Activated CD8-positive, alpha-beta memory T cell treated with anti-CD3 and anti-CD28 coated beads, Interleukin-2, amount 50 U/mL, for 4 hours (primary cell): ENCODE measurements around the gene WDFY4.

Source experiments
- DNase-seq: peaks from one replicate; pipeline ENCODE4 v3.0.0-alpha.2; 2020

Gene WDFY4

DNA sequence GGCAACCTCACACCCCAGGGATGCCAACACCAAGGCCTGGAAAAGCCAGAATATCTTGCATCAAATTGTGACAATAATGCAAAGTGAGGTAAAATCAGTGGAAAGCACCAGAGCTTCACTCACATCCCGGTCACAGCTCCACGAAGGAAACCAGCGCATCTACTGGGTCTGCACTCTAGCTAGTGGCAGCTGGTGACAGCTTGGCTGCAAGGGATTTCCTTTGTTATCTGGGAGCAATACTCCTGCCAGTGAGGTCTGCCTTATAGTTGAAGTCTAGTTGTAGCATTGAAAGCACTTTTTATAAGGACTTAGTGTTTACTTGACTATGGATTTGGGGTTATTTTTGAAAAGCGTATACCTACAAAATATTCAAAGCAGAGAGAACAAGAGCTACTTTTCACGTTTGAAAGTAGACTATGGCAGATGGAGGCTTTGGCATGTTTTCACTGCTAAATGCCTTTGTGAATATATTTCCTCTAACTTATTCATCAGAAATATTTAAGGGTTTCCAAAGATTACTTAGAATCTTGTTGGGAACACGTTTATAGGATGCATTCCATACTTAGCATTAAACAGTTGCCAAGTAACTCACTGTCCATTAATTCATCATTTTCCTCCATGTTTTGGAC is 26.1 kb downstream of the WDFY4 start:
- no peak for DNase-seq

DNA sequence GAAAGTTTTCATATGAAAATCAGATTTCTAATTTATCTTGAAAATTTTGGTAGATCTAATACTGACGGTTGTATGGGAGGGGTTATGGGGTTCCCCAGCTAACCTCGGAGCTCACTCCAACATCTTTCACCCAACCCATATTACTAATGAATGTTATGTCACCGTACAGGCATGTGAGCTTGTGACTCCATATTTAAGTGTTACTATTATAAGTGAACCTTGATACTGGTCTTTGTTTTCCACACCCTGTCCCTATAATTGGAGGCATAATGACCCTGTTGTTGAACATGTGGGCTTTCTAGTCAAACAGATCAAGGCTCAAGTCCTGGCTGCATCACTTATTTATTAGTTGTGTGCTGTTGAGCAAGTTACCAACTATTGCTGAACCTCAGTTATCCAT is 27.2 kb downstream of the WDFY4 start:
- DNase-seq, result no peak

DNA sequence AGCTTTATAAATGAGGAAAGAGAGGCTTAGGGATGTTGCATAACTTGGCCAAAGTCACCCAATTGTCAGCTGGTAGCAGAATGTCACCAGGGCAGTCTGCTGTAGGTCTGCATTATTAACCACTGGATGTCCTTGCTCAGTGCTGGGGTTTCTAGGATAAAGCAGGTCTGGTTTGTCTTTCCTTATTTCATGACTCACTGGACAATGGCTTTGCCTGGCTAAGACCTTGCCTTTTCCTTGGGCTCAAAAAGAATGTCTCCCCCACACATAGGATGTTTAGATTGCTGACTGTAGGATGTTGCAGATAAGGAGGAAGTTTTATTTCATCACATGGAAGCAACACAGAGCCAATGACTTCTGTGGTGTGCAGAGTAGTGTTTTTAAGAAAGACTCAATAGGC is 29.4 kb downstream of the WDFY4 start:
- DNase-seq, result no peak

DNA sequence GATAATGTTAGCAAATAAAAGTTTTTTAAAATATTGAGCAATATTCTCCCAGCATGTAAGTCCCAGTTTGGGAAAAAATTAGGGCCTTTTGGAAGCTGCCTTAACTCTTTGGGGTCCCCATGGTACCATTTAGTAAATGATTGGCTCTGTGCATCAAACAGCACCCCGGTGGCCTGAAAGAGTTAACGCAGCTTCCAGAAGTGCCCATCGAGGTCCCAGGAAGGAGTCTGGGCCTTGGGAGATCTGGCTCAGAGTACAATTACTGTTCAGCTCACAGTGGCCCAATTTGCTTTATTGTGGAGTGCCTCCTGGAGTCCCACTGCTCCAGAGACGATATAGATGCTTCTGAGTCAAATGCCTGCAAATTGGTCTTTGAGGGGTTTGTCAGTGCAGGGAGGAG is 31.7 kb downstream of the WDFY4 start:
- no peak for DNase-seq

DNA sequence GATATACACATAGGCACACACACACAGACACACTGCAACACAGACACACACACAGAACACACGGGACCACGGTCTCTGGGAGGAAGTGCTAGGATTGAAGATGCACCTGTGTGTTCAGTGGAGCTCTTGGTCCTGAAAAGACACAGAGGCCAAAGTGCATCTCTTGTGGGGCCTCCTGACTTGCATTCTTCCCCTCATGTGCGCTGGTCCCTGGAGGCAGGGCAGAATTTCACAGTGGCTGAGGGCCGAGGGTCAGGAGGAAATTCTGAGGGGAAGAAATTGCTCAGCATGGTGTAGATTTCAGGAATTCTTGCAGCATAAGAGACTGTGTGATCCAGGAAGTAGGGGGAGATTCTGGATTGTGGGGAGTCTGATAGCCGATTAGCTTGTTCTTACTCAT is 35.9 kb downstream of the WDFY4 start:
- no peak for DNase-seq

DNA sequence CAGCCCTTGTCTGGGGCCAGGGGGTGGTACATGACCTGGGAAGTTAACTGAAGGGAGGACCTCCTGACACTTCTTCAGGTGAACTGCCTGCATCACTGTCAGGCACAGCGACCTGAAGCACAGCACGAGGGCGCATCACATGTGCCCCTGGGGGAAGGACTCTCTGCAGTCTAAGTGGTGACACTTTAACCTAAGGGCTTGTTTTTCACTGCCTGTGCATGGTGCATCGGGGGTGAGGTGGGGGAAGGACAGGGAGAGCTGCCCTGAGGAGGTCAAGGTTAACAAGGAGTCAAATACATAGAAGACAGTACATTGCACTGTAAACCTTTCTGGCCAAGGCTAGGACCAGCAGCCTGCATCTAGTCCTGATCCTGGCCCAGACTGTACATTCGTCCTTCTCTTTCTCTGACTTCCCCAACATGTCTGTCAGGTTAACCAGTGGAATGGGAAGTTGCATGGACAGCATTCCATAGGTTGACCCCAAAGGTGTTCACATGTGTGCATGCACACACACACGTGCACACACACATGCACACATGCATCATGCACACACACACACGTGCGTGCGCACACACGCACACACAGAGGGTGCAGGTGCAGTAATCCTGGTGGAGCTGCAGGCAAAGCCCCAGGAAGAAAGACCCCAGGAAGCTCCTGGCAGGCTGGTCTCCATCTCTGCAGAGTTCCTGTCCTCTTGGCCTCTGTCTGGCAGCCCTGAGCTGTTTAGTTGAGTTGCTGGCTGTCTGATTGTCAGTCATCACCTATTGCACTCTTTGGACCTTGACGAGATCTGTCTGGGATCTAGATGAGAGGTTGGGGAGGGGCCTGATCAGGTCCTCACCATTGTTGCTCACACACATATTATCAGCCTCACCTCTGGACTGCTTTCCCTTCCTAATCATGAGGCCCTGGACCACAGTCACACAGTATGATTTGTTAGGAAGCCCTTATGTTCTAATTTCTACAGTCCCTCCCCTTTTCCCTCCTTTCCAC is 37.8 kb downstream of the WDFY4 start:
- no peak for DNase-seq

DNA sequence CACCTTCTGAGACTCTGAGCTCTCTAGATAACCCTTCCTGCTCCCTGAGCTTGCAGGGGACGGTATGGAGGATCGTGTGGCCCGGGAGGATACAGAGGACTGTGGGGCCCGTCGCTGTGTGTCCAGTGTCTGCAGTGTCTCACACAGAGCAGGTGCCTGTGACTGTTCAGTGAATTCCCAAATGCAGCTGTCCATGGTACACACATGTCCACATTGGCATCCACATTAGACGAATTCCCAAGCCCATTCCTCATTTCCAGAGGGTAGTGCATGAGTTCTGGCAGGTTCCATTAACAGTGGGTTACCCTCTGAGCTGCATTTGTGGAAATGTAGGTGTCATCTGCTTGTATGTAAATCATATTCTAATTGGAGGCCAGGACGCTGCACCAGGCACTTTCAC is 39.5 kb downstream of the WDFY4 start:
- DNase-seq, result no peak

DNA sequence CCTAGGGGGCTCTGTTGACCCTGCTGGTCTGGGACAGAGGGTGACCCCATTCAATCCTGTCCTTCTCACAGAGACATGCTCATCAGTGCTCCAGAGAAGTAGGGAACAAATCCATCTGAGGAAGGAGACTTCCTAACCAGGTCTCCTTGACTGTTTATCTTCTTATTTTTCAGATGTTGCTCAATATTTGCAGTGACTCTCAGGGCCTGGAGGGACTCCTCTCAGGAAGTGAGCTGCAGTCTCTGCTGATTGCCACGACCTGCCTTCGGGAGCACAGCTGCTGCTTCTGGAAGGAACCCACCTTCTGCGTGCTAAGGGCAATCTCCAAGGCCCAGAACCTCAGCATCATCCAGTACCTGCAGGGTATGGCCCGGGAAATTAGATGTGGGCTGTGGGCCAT is 41.0 kb downstream of the WDFY4 start:
- no peak for DNase-seq

DNA sequence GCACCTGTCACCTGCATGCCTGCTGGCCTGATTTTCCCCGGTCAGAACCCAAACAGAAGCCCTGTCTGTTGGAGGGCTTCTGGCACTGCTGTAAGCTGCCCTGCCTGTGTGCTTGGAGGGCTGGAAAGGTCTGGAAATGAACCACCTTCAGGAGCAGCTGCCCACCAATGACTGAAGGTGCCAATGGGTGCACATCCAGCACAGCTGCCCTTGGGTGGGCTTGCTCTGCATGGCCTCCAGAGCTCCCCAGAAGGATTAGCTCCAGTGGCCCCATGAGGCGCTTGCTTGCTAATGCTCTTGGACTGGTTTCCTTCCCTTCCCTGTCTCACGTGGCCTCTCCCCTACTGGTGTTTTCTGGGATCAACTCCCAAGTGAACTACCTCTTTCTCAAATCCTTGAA is 43.2 kb downstream of the WDFY4 start:
- DNase-seq, result no peak

DNA sequence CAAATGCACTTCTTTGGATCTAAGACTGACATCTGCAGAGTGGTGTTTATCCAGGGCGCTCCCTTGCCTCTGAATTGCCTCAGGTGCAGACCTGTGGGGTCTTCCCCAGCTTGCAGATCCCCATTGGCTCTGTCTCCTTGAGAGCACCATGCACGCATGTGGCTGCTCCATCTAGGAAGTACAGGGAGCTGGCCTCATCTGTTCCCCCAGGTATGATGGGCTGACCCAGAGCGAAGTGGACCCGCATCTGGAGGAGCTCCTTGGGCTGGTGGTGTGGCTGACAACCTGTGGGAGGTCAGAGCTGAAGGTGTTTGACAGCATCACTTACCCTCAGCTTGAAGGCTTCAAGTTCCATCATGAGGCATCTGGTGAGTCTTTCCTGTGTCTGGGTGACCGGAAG is 44.5 kb downstream of the WDFY4 start:
- no peak for DNase-seq

DNA sequence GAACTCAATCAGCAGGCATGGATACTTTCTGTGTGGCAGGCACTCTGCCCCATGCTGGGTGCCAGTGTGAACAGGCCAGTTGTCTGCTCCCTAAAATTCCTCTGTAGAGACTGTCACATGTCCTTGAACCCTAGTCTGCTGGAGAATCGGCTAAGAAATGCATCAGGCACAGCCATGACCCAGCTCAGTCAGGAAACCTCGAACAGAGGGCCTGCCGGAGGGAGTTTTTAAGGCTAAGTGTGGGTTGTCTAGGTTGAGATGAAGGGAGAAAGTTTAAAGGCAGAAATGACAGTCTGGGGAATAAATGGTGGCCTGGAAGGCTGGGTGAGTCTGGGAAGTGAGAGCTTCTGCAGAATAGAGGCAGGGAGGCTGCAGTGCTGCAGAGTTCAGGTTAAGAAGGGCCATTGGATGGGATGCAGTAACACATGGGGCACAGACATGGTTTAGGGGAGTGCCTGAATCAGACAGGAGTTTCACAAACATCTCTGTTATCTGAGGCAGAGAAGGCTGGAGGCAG is 45.3 kb downstream of the WDFY4 start:
- no peak for DNase-seq

DNA sequence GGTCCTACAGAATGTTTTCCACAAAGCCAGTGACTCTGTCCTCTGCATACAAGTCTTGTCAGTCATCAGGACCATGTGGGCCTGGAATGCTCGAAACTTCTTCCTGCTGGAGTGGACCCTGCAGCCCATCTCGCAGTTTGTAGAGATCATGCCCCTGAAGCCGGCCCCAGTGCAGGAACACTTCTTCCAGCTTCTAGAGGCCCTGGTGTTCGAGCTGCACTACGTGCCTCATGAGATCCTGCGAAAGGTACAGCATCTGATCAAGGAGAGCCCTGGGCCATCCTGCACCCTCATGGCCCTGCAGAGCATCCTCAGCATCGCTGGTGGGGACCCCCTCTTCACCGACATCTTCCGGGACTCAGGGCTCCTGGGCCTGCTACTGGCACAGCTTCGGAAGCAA is 46.5 kb downstream of the WDFY4 start:
- DNase-seq, result no peak

DNA sequence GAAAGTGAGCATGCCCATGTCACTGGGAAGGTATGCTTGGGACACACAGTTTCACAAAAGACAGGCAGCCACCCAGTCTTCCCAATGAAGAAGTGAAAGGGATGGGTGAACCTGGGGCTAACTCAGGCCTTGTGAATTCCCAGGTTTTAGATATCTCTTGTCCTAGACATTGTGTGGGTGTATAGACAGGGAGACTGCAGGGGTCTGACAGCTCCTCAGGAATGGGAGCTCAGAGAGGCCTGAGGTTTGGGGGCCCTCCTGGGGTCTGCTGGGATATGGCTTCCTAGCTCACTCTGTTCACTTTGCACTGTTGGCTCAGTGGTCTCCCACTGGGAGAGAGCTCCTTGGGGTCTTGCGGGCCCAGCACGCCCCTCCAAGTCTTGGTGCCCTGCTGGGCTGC is 47.0 kb downstream of the WDFY4 start:
- DNase-seq, result no peak

DNA sequence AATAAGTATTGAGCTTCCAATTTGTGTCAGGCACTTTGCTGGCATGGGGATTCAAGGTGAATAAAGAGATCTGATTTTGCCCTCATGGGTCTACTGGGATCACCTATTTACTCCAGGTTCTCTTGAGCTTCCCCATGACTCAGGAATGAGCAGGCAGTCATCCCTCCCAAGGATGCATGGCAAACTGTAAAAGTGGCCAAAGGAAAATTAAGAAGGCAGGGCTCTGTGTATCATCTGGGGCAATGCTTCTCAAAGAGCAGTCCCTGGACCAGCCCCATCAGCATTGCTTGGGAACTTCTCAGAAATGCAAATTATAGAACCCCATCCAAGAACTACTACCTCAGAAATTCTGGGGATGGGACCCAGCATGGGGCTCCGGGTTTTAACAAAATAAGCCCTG is 48.7 kb downstream of the WDFY4 start:
- no peak for DNase-seq

DNA sequence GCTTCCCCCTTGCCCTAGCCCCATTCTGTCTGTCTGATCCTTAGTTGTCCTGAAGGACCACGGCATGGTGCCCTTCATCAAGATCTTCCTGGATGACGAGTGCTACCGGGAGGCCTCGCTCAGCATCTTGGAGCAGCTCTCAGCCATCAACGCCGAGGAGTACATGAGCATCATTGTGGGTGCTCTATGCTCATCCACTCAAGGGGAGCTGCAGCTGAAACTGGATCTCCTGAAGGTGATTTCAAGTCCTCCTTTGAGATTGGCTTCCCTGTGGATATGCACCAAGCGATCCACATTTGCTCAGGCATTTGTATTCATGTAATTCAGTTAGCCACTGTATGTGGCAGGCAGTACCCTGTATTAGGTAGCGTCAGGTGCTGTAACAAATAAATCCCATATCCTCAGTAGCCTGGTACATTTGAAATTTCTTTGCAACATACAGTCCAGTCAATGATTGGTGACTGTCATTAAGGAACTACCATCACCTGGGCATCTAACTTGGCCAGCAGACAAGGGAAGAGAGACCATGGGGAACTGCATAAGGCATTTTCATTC is 51.2 kb downstream of the WDFY4 start:
- DNase-seq, result no peak

DNA sequence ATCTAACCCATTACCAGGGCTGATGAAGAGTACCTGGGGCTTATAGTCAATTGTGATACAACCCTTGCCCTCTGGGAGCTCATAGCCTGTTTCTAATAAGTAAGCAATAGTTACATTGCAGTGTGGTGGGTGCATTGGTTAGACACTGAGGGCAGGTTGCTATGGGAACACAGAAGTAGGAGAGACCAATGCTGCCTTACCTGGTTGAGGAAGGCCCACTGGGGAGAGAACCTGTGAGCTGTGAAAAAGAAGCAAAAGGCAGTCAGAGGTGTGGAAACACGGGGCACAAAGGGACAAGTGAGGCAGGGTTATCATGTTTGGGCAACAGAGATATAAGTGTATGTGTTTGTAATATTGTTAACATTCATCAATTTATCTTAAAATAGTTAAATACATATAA is 51.9 kb downstream of the WDFY4 start:
- DNase-seq, result no peak

DNA sequence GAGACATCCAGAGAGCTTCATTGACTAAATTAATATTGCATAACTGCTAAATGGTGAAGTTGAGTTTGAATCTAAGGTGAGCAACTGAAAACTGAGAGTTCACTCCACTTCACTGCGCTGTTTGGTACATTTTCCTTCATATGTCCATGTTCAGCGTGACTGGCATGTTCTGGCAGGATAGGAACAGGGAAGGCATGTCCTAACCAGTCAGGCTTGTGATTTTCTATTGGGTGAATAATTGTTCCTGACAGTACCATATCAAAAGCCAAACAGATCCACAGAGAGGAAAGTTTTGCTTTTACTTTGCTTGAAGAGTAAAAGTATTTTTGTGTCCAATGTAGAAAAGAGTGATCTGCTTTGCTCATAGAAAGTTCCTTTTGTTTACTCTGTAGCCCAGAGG is 53.2 kb downstream of the WDFY4 start:
- no peak for DNase-seq

DNA sequence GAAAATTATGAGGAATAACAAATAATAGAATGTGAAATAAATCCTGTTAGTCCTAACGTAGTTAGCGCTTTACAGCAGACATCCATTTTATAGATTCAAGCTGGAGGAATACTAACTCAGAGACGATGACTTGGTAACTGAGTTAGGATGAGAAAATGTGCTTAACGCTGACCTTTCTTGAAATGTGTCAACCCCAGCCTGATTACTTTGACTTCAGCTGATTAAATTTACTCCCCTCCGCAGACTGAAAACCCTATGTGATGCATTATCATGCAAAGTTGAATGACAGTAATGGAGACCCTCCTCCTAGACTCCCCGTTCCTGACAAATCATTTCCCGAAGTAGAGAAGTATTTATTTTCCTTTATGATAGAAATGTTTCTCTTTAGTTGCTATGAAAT is 54.5 kb downstream of the WDFY4 start:
- DNase-seq, result no peak

DNA sequence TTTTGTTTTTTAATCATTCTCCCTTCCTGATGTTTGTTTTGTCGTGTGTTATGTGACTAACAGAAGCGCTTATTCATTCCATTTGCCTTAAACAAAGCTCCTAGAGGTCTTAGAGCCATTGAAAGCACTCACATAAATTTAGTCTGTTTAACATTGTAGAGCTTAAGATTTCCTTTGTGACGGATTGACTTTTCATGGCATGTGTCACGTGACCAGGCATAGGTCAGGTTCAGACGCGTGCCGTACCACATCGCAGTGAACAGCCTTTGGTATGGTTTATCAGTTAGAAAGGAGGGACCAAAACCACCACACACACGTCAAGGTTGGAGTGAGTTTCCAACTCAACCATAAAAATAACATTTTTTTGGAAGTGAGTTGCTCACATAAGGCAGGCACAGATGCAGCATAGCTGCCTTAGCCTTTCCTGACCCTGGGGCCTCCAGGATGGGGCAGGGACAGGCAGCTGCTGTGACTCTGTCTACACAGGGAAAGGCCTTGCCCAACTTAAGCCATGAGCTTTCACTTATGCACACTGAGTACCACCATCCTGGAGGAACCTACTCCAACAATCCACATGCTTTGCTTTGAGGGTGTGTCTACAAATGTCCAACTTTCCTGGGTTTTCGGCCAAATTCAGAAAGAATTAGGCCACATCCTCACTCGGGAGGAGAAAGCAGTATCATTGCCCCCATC is 55.5 kb downstream of the WDFY4 start:
- DNase-seq, result no peak

DNA sequence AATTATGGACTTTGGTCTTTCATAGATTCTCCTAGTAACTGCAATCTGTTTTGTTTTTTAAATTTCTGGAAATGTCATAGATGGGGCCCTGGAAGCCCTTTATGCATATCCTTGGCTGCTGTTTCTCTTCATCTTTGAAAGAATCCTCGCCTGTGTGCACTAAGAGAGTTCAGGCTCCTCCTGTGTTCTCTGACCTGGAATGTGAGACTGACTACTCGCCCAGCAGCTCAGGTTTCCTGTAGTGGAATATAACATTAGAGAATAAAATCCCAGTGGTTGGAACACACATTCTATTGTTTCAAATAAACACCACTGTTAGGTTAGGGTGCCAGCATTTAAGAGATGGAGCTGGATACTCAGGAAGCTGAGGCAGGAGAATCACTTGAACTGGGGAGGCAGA is 56.3 kb downstream of the WDFY4 start:
- DNase-seq, result no peak

DNA sequence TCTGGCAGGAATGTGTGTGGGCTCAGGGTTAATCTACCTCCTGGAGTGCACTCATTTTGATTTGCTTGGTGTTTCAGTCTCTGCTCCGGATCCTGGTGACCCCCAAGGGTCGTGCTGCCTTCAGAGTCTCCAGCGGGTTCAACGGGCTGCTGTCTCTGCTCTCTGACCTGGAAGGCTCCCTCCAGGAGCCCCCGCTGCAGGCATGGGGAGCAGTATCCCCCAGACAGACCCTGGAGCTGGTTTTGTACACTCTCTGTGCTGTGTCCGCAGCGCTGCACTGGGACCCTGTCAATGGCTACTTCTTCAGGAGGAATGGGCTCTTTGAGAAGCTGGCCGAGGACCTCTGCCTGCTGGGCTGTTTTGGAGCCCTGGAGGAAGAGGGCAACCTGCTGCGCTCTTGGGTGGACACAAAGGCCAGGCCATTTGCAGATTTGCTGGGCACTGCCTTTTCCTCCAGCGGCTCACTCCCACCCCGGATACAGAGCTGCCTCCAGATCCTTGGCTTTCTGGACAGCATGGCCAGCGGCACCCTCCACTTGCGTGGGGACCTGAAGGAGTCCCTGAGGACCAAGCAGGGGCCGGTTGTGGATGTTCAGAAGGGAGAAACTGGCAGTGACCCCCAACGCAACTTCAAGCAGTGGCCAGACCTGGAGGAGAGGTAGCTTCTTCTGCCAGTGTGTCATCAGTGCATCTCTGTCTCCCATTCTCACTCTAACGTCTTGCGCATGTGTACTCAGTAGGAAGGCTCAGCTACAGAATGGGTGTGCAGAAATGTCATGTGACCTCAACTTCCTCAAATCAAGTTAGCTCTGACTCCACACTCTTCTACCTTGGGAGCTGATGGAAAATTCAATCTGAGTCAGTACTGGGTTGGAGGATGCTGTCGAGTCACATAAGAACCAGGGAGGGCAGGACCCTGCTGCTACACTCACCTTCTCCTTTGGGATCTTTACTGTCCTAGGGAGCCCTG is 58.5 kb downstream of the WDFY4 start:
- DNase-seq, result no peak

DNA sequence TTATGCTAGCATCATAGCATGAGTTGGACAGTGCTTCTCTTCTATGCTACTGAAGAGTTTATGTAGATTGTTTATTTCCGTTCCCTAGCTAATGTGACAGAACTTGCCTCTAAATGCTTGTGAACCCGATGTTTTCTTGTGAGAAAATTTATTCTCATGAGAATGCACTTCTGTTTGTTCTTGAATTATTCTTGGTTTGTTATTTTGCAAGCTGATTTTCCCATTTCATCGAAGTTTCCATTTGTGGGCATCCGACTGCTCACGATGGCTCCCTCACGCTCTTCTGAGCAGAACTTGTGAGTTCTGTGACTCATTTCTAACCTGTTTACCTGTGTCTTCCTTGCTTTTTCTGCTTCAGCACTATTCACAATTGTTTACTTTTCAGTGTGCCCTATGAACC is 59.9 kb downstream of the WDFY4 start:
- DNase-seq, result no peak
